HG02642 (cell line): ENCODE data around the gene FLII.
"Not testable (repeated sequence)": the region's sequence is repeated elsewhere in the genome, so short reads cannot be mapped to it uniquely, and the experiment has no call there.

ENCODE experiments used
- ATAC-seq: cut with Tn5 transposase; IDR thresholded peaks from one replicate; pipeline ENCODE4 v1.9.1; 2021; ENCODE audit warnings: mild to moderate bottlenecking; ENCODE audit not compliant: unreplicated experiment, poor library complexity

FLII gene

GRCh38 chr17:18225121-18225641 is 33.4 kb downstream of the FLII start, which contains the start of gene LLGL1:
TSS of gene LLGL1 (plus strand) at chr17:18225635. CDS start at chr17:18225683, 48 bp downstream.
- ATAC-seq: peak; percentile 89

- no peak for ATAC-seq
Measured at GRCh38 chr17:18224387-18225120, 34.0 kb downstream of the FLII start.

GRCh38 chr17:18224053-18224386 is 34.5 kb downstream of the FLII start:
- no peak for ATAC-seq

- ATAC-seq: no peak
Measured at GRCh38 chr17:18218756-18219415, 39.7 kb downstream of the FLII start.

- no peak for ATAC-seq
Measured at GRCh38 chr17:18217412-18218015, 41.0 kb downstream of the FLII start.

- not testable (repeated sequence) for ATAC-seq
Measured at GRCh38 chr17:18216906-18217305, 41.6 kb downstream of the FLII start.

- ATAC-seq: no peak
Measured at GRCh38 chr17:18213666-18214270, 44.8 kb downstream of the FLII start.

- ATAC-seq: no peak
Measured at GRCh38 chr17:18208092-18208491, 50.4 kb downstream of the FLII start.

- ATAC-seq: no peak
Measured at GRCh38 chr17:18206962-18207361, 51.6 kb downstream of the FLII start.

GRCh38 chr17:18205861-18206260 is 52.7 kb downstream of the FLII start:
- ATAC-seq: no peak

- no peak for ATAC-seq
Measured at GRCh38 chr17:18203308-18203707, 55.2 kb downstream of the FLII start.

GRCh38 chr17:18201108-18201507 is 57.4 kb downstream of the FLII start:
- no peak for ATAC-seq

- ATAC-seq: no peak
Measured at GRCh38 chr17:18198530-18198929, 60.0 kb downstream of the FLII start.

- no peak for ATAC-seq
Measured at GRCh38 chr17:18197535-18198194, 60.9 kb downstream of the FLII start.

- ATAC-seq: no peak
Measured at GRCh38 chr17:18195246-18195645, 63.3 kb downstream of the FLII start.
